ENCODE data around the gene SHISA5.

SHISA5 gene

DNA sequence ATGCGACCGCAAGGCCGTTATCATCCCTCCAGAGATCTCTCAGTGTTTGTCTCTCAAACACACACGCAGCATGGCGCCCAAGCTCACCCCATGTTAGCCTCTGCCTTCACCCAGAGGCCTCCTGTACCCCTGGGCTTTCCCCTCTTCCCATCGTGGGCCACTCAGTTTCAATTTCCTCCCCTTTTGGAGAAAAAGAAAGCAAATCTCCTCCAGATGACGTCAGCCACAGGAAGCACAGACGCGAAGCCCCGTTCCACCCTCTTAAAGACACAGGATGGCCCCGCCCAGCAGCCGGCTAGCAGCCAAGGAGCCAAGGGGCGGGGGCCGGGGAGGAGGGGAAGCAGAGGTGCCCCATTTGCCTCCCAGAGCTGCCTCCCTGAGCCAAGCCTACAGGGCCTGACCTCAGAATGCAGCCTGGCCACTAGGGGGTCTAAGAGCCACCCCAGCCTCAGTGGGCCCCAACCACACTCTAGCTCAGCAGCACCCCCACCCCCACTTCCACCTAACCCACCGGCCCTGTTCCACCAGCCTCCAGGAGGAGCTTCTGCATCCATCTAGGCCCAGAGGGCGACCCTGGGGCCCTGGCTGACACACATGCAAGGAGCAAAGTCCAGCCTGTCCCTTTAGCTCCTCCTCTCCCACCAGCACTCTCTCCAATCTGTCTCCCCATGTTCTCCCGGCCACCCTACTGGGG is 30.9 kb downstream of the SHISA5 start:
- DNase-seq (ENCODE audit: low read depth, low spot score) = peak; percentile 92
- peak overlapping the region; percentile 84 for H3K4me3 ChIP-seq (ENCODE audit: low read depth, low read length)
- in situ Hi-C loops (cut with HindIII; ENCODE audit: low sequenced_read_pairs) = no loop called here
- TF ChIP-seq, protein P1, sequence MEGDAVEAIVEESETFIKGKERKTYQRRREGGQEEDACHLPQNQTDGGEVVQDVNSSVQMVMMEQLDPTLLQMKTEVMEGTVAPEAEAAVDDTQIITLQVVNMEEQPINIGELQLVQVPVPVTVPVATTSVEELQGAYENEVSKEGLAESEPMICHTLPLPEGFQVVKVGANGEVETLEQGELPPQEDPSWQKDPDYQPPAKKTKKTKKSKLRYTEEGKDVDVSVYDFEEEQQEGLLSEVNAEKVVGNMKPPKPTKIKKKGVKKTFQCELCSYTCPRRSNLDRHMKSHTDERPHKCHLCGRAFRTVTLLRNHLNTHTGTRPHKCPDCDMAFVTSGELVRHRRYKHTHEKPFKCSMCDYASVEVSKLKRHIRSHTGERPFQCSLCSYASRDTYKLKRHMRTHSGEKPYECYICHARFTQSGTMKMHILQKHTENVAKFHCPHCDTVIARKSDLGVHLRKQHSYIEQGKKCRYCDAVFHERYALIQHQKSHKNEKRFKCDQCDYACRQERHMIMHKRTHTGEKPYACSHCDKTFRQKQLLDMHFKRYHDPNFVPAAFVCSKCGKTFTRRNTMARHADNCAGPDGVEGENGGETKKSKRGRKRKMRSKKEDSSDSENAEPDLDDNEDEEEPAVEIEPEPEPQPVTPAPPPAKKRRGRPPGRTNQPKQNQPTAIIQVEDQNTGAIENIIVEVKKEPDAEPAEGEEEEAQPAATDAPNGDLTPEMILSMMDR (IDR thresholded peaks at IDR 0.05; ENCODE audit: low read depth, low read length) = peak; percentile 32

DNA sequence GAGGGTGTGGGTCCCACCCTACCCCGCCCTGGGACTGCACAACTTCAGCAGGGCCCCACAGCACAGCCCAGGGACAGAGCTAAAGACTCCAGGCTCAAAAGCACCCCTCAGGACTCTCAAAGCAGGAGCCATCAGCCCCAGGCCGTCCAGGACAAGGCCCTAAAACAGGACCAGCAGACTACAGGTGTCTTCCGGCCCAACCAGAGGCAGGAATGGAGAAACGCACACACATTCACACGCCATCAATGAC is 31.4 kb downstream of the SHISA5 start:
- TF ChIP-seq, protein P1 (IDR thresholded peaks at IDR 0.05; ENCODE audit: low read depth, low read length) = no peak
- peak overlapping the region; percentile 84 for H3K4me3 ChIP-seq (ENCODE audit: low read depth, low read length)
- in situ Hi-C loops (cut with HindIII; ENCODE audit: low sequenced_read_pairs) = no loop called here
- DNase-seq (ENCODE audit: low read depth, low spot score) = no peak

DNA sequence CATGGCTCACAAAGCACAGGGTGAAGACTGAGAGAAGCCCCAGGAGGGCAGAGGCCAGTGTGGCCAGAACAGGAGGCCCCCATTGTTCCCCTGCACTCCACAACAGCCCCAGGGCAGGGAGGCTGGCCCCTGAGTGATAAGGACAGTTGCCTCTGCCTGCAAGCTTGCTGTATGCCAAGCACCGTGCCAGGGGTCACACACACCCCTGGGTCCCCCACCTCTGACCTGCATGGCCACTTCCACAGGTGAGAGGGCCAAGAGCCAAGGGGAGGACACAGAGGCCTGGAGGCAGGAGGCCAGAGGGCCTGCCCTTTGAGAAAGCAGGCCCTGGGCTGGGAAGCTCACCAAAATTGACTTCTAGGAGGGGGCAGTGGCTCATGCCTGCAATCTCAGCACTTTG is 33.7 kb downstream of the SHISA5 start:
- DNase-seq (ENCODE audit: low read depth, low spot score) = no peak
- no peak overlapping the region for H3K4me3 ChIP-seq (ENCODE audit: low read depth, low read length)
- in situ Hi-C loops (cut with HindIII; ENCODE audit: low sequenced_read_pairs) = no loop called here
- TF ChIP-seq, protein P1 (IDR thresholded peaks at IDR 0.05; ENCODE audit: low read depth, low read length) = no peak

DNA sequence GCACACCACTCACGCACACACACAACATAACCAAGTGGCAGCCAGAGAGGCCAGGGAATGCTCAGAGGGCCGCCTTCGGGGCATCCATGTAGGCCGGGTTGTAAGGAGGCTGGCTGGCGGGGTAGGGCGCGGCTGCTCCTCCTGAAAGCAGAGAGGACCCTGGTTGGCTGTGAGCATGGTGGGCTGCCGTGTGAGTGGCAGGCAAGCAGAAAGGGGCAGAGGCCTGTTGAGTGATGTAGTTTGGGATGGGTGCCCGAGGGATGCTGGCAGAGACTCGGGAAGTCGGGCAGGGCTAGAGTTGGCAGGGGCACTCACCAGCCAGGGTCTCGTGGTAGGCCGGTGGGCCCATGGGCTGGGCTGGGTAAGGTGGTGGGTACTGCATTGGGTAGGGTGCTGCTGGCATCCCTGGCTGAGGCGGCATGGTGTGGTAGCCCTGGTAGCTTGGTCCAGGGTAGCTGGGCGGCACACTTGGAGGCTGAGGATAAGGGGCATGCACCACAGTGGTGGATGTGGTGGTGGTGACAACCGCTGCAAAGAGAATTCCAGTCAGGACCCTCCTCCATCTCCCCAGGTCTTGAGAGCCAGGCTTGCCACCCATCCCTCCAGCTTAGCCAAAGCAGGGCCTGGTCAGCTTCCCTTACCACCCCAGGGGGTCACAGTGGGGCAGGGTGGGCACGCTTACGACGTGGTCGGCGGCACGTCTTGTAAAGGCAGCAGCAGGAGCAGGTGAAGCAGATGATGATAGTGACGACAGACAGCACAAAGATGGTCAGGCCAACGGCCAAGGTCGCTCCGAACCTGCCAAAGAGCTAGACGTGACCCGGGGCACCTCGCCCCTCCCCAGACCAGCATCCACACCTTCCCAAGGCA is 34.7 kb downstream of the SHISA5 start:
- H3K4me3 ChIP-seq (ENCODE audit: low read depth, low read length) = no peak overlapping the region
- TF ChIP-seq, protein P1 (IDR thresholded peaks at IDR 0.05; ENCODE audit: low read depth, low read length) = no peak
- in situ Hi-C loops (cut with HindIII; ENCODE audit: low sequenced_read_pairs) = no loop called here
- no peak for DNase-seq (ENCODE audit: low read depth, low spot score)

DNA sequence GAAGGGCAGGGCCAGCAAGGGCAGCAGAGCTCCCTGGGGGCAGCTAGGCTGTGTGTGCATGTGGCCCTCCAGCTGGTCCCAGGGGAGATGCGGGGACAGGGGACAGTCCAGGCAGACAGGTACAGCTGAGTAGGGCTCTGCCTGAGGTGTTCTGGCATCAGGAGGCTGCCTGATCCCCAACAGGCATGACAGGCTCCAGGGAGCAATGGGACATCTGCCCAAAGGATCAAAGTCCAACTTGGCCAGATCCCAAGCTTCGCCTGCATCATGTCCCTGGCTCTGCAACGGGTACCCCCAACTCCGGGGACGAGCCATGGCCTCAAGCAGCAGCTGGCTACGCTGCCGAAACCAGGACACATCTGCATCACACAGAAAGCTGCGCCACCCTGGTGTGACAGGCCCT is 35.6 kb downstream of the SHISA5 start:
- in situ Hi-C loops (cut with HindIII; ENCODE audit: low sequenced_read_pairs) = no loop called here
- DNase-seq (ENCODE audit: low read depth, low spot score) = no peak
- TF ChIP-seq, protein P1 (IDR thresholded peaks at IDR 0.05; ENCODE audit: low read depth, low read length) = no peak
- H3K4me3 ChIP-seq (ENCODE audit: low read depth, low read length) = no peak overlapping the region

DNA sequence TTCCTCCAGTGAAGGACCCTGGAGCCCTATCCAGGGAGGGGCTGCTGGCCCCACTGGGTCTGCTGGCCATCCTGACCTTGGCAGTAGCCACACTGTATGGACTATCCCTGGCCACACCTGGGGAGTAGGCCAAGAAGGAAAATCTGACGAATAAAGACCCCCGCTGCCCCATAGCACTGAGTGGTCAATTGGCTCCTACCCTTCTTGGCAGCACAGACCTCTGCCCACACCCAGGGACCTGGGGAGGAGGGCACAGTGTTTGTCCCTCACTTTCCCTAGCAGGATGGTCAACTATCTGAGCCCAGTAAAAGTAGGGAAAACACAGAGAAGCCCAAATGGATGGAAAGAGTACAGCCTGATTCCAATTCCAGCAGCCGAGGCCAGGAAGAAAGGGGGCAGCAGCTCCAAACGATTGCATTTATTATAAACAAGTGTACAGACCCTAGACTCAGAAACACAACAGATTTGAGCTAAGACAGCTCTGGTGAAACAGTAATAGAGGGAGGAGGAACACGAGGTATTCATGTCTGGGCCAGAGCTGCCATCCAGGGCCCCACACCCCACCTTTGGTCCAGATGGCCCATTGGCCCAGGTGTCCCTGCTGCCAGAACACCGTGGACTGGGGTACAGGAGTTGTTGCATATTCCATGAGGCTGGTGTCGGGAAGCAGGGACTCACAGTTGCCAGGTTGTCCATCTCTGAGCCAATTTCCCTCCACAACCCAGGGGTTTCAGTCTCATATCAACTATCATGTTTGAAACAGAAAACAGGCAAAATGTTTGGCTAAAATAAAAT is 36.3 kb downstream of the SHISA5 start:
- H3K4me3 ChIP-seq (ENCODE audit: low read depth, low read length) = no peak overlapping the region
- in situ Hi-C loops (cut with HindIII; ENCODE audit: low sequenced_read_pairs) = no loop called here
- TF ChIP-seq, protein P1 (IDR thresholded peaks at IDR 0.05; ENCODE audit: low read depth, low read length) = no peak
- DNase-seq (ENCODE audit: low read depth, low spot score) = no peak
